Measurements from ENCODE around the gene RGL1.

The RGL1 gene

GRCh38 chr1:183975651-183976050, 170.7 kb downstream of the RGL1 start:
- in situ Hi-C loops (cut with MboI; ENCODE audit: low pct_unique_long_range_greater_than_20kb, low sequenced_read_pairs, unreplicated experiment): no loop called here
- DNase-seq (ENCODE audit: low spot score): no peak
- no peak for TF ChIP-seq CTCF (IDR thresholded peaks at IDR 0.05; ENCODE audit: extremely low read depth, insufficient read depth, missing control alignments)

DNA sequence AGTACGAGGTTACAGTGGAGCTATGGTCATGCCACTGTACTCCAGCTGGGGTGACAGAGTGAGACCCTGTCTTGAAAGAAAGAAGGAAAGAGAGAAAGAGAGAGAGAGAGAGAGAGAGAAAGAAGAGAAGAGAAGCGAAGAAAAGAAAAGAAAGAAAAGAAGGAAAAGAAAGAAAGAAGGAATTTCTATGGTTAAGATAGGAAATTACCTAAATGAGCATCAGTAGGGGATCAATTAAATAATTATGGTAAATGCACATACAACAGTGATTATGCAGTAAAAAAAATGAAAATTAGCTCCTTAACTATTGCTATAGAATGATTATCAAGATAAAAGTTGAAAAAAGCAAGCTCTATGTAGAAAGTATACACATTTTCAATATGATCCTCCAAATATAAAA, 172.8 kb downstream of the RGL1 start:
- no peak for TF ChIP-seq CTCF (IDR thresholded peaks at IDR 0.05; ENCODE audit: extremely low read depth, insufficient read depth, missing control alignments)
- in situ Hi-C loops (cut with MboI; ENCODE audit: low pct_unique_long_range_greater_than_20kb, low sequenced_read_pairs, unreplicated experiment): no loop called here
- no peak for DNase-seq (ENCODE audit: low spot score)
